GM12801 (cell line): ENCODE measurements around the gene CPLX4.

Experiments used
- TF ChIP-seq, protein P1 (sequence below): IDR thresholded peaks from one replicate; pipeline ENCODE4 v1.5.1; 2011; ENCODE audit warnings: control low read depth; ENCODE audit not compliant: insufficient read length; ENCODE audit errors: extremely low read depth

The CPLX4 gene

DNA sequence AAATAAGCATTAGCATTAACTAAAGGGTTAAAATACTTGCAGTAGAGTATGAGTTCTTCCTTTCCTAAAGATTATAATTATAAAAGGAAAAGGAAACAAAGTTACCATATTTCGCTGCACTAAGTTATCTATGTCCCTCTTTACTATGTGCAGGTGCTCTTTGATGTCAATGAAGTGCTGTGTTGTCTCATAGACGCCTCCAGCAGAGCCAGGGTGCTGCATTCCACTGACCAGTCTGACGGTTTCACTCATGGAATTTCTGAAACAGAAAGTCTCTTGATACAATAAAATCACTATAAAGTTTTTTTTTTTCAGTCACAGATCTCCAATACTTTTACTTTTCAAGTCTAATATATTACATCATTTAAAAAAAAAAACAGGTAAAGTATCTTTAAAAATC, 14.5 kb upstream of the CPLX4 start:
- TF ChIP-seq, protein P1, sequence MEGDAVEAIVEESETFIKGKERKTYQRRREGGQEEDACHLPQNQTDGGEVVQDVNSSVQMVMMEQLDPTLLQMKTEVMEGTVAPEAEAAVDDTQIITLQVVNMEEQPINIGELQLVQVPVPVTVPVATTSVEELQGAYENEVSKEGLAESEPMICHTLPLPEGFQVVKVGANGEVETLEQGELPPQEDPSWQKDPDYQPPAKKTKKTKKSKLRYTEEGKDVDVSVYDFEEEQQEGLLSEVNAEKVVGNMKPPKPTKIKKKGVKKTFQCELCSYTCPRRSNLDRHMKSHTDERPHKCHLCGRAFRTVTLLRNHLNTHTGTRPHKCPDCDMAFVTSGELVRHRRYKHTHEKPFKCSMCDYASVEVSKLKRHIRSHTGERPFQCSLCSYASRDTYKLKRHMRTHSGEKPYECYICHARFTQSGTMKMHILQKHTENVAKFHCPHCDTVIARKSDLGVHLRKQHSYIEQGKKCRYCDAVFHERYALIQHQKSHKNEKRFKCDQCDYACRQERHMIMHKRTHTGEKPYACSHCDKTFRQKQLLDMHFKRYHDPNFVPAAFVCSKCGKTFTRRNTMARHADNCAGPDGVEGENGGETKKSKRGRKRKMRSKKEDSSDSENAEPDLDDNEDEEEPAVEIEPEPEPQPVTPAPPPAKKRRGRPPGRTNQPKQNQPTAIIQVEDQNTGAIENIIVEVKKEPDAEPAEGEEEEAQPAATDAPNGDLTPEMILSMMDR = no peak

GRCh38 chr18:59328683-59329082, 10.2 kb upstream of the CPLX4 start:
- TF ChIP-seq, protein P1 = no peak

DNA sequence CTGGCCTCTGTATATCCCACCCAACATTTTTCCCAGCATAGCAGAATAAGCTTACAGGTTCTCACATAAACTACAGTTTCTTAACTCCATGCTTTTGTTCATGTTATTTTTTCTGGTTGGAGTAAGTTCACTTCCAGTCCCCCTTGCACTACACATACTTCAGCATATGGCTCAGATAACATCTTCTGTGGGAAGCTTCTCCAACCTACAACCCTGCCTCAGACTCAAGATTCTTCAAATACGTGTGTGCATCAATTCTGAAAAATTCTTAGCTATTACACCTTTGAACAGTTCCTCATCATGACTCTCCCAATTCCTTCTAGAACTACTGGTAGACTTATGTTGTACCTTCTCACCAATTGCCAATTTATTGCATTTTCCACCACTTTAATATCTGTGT, 7.5 kb upstream of the CPLX4 start:
- TF ChIP-seq, protein P1 = no peak

- TF ChIP-seq, protein P1 = no peak
Measured at GRCh38 chr18:59324623-59324971, 6.1 kb upstream of the CPLX4 start.

GRCh38 chr18:59323931-59324622, 5.6 kb upstream of the CPLX4 start:
- TF ChIP-seq, protein P1 = no peak

GRCh38 chr18:59311631-59312030, 6.8 kb downstream of the CPLX4 start:
- TF ChIP-seq, protein P1 = no peak

DNA sequence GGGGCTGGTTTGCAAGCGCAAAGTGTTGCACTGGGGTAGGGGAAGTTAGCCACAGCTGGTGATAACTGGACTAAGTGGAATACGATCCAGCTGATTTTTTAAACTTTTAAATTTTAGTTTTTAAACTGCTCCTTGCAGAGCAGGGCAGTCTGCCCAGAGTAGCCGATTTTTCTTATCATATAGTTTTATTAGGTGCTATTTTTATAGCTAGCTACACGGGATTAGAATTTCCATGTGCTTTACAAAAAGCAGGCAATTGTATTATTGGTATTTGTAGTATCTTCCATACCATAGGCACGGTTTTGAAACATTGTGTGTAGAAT, 9.6 kb downstream of the CPLX4 start:
- TF ChIP-seq, protein P1 = no peak

GRCh38 chr18:59308248-59308937, 10.1 kb downstream of the CPLX4 start:
- TF ChIP-seq, protein P1 = no peak
